Muscle layer of duodenum (tissue), 2 donors: ENCODE data around the gene MMP28.

Source experiments
- H3K27ac ChIP-seq: one replicate; pipeline ENCODE4 v1.7.0; 2013; ENCODE audit warnings: mild to moderate bottlenecking, low read length
- H3K27me3 ChIP-seq: one replicate; pipeline ENCODE4 v1.7.0; 2013; ENCODE audit warnings: low read depth, mild to moderate bottlenecking, control low read depth, low read length
- H3K36me3 ChIP-seq, 2 donors: one replicate each; pipeline ENCODE4 v1.7.0; 2013; ENCODE audit warnings: low read length in 2 of 2, control low read depth in 1 of 2, mild to moderate bottlenecking in 1 of 2; ENCODE audit not compliant: insufficient read depth in 2 of 2, control insufficient read depth in 1 of 2
- H3K4me1 ChIP-seq, 2 donors: one replicate each; pipeline ENCODE4 v1.7.0; 2013; ENCODE audit warnings: low read length in 2 of 2, mild to moderate bottlenecking in 2 of 2, control low read depth in 1 of 2, moderate library complexity in 1 of 2; ENCODE audit not compliant: insufficient read depth in 2 of 2, control insufficient read depth in 1 of 2
- H3K4me3 ChIP-seq, 2 donors: one replicate each; pipeline ENCODE4 v1.7.0; 2013; ENCODE audit warnings: low read length in 2 of 2, low read depth in 1 of 2, mild to moderate bottlenecking in 1 of 2
- H3K9me3 ChIP-seq, 2 donors: one replicate each; pipeline ENCODE4 v1.7.0; 2013; ENCODE audit warnings: low read length in 2 of 2, control low read depth in 1 of 2, mild to moderate bottlenecking in 1 of 2; ENCODE audit not compliant: control insufficient read depth in 1 of 2
- donor health status: healthy.

The MMP28 gene

GRCh38 chr17:35749560-35750412 is 45.7 kb downstream of the MMP28 start:
- Histone ChIP-seq H3K36me3 (no peaks in the 10 kb centered on the region), H3K4me1 (peaks cover 0 to 21% of the 10 kb centered on the region in 2 donors), H3K9me3 (no peaks in the 10 kb centered on the region), H3K27me3 (peaks cover 20% of the 10 kb centered on the region), H3K27ac (no peak overlapping the region), H3K4me3 (peak overlapping the region in 1 of 2 donors; percentile 35)

- peaks cover 20% of the 10 kb centered on the region for H3K27me3 ChIP-seq
- H3K4me1 ChIP-seq, result peaks cover 0 to 21% of the 10 kb centered on the region in 2 donors
- no peaks in the 10 kb centered on the region for H3K9me3 ChIP-seq
- no peak overlapping the region for H3K27ac ChIP-seq
- H3K36me3 ChIP-seq, result no peaks in the 10 kb centered on the region
- H3K4me3 ChIP-seq, result no peak overlapping the region
These were observed 46.5 kb downstream of the MMP28 start for GRCh38 chr17:35748979-35749378.

GRCh38 chr17:35748341-35748841 is 47.0 kb downstream of the MMP28 start:
- H3K27ac ChIP-seq, result no peak overlapping the region
- H3K9me3 ChIP-seq, result no peaks in the 10 kb centered on the region
- peaks cover 2 to 21% of the 10 kb centered on the region in 2 donors for H3K4me1 ChIP-seq
- peaks cover 20% of the 10 kb centered on the region for H3K27me3 ChIP-seq
- H3K36me3 ChIP-seq, result no peaks in the 10 kb centered on the region
- no peak overlapping the region for H3K4me3 ChIP-seq

- no peaks in the 10 kb centered on the region for H3K9me3 ChIP-seq
- peaks cover 2 to 12% of the 10 kb centered on the region in 2 donors for H3K4me1 ChIP-seq
- H3K4me3 ChIP-seq, result no peak overlapping the region
- H3K27ac ChIP-seq, result no peak overlapping the region
- peaks cover 26% of the 10 kb centered on the region for H3K27me3 ChIP-seq
- no peaks in the 10 kb centered on the region for H3K36me3 ChIP-seq
These were observed 47.9 kb downstream of the MMP28 start for GRCh38 chr17:35747540-35748017.

- H3K27me3 ChIP-seq, result peaks cover 37% of the 10 kb centered on the region
- no peak overlapping the region for H3K27ac ChIP-seq
- no peaks in the 10 kb centered on the region for H3K36me3 ChIP-seq
- peaks cover 2 to 16% of the 10 kb centered on the region in 2 donors for H3K4me1 ChIP-seq
- H3K9me3 ChIP-seq, result no peaks in the 10 kb centered on the region
- H3K4me3 ChIP-seq, result no peak overlapping the region
These were observed 49.6 kb downstream of the MMP28 start for GRCh38 chr17:35745749-35746320.

GRCh38 chr17:35745246-35745645 is 50.2 kb downstream of the MMP28 start:
- Histone ChIP-seq H3K27ac (no peak overlapping the region), H3K36me3 (no peaks in the 10 kb centered on the region), H3K9me3 (no peaks in the 10 kb centered on the region), H3K27me3 (peaks cover 37% of the 10 kb centered on the region), H3K4me3 (no peak overlapping the region), H3K4me1 (peaks cover 2 to 16% of the 10 kb centered on the region in 2 donors)

GRCh38 chr17:35744830-35745229 is 50.6 kb downstream of the MMP28 start:
- no peak overlapping the region for H3K27ac ChIP-seq
- peaks cover 2 to 12% of the 10 kb centered on the region in 2 donors for H3K4me1 ChIP-seq
- no peak overlapping the region for H3K4me3 ChIP-seq
- no peaks in the 10 kb centered on the region for H3K36me3 ChIP-seq
- H3K27me3 ChIP-seq, result peaks cover 38% of the 10 kb centered on the region
- no peaks in the 10 kb centered on the region for H3K9me3 ChIP-seq

- Histone ChIP-seq H3K9me3 (no peaks in the 10 kb centered on the region), H3K36me3 (no peaks in the 10 kb centered on the region), H3K4me1 (peaks cover 2 to 10% of the 10 kb centered on the region in 2 donors), H3K4me3 (no peak overlapping the region), H3K27ac (no peak overlapping the region), H3K27me3 (peaks cover 27% of the 10 kb centered on the region)
These were observed 51.7 kb downstream of the MMP28 start for GRCh38 chr17:35743626-35744328.

- H3K27me3 ChIP-seq, result peaks cover 27% of the 10 kb centered on the region
- H3K27ac ChIP-seq, result no peak overlapping the region
- no peak overlapping the region for H3K4me3 ChIP-seq
- H3K36me3 ChIP-seq, result no peaks in the 10 kb centered on the region
- no peaks in the 10 kb centered on the region for H3K9me3 ChIP-seq
- peaks cover 2 to 10% of the 10 kb centered on the region in 2 donors for H3K4me1 ChIP-seq
These were observed 52.5 kb downstream of the MMP28 start for GRCh38 chr17:35742896-35743477.

GRCh38 chr17:35742496-35742895 is 52.9 kb downstream of the MMP28 start:
- Histone ChIP-seq H3K4me1 (peaks cover 2 to 10% of the 10 kb centered on the region in 2 donors), H3K36me3 (no peaks in the 10 kb centered on the region), H3K4me3 (no peak overlapping the region), H3K9me3 (no peaks in the 10 kb centered on the region), H3K27ac (no peak overlapping the region), H3K27me3 (peaks cover 27% of the 10 kb centered on the region)
